Measurements from ENCODE around the gene ARIH2. TPM values are rescaled to one million over a fixed set of nuclear protein-coding genes. Genes with fewer than 3 reads are reported as not detected.

The ARIH2 gene
- total RNA-seq, 1 experiment from 2014 or later: 122 TPM

DNA sequence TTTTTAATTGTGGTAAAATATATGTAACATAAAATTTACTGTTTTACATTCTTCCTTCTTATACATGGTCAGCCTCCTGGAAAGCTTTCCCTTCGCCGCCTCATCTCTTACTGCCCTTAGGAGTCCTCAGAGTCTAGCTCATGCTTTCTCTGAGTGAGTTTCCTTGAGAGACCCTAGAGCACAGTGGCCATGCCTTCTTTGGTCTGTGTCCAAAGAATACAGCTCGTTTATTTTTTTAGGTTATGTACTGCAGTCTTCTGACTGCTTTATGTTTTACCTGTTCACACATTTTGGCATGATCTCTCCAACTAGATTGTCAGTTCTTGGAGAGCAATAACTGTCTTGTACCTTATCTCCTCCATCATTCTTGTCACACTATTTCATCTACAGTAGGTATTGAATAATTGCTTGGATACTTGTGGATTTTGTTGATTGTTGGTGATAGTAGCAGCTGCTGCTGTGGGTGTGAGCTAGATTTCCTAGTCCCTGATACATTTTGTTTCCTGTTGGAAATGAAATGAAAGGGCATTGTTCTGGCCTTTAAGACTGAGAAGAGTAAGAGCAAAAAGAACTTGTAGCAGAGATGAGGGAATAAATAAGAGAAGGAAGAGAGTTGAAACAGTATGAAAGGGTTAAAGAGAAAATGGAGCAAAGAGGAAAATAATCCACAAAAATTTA lies 10.9 kb downstream of the ARIH2 start:
- H3K14ac ChIP-seq (ENCODE audit: insufficient read depth, low read length): no peak overlapping the region
- no peak overlapping the region for H3K4ac ChIP-seq (ENCODE audit: low read depth, low read length)
- no peaks in the 10 kb centered on the region for H3K9me3 ChIP-seq (ENCODE audit: control insufficient read depth, low read depth, low read length)
- H3K23me2 ChIP-seq (ENCODE audit: insufficient read length, low read depth, low read length, poor library complexity, severe bottlenecking): peaks cover 3% of the 10 kb centered on the region
- no peak overlapping the region for H2BK20ac ChIP-seq (ENCODE audit: low read depth, low read length, poor library complexity, severe bottlenecking)
- no peak overlapping the region for H3T11ph ChIP-seq (ENCODE audit: low read length)
- H3K27ac ChIP-seq (ENCODE audit: insufficient read length, low read depth, low read length): no peak overlapping the region
- peak overlapping the region in 1 of 3 experiments; percentile 4; a peak in 1 of 7 replicates for H3K27ac Mint-ChIP-seq
- no CpG with 5 or more reads among the region's 3 CpGs for WGBS (ENCODE audit: extremely low coverage, insufficient read length, low lambda C conversion rate)
- H2AK5ac ChIP-seq (ENCODE audit: insufficient read length, low read length): no peak overlapping the region
- no peaks in the 10 kb centered on the region for H4K20me1 ChIP-seq (ENCODE audit: control insufficient read depth, insufficient read depth, insufficient read length)
- H3K9me3 Mint-ChIP-seq: no peaks in the 10 kb centered on the region
- H3K79me1 ChIP-seq (ENCODE audit: insufficient read depth, low read depth, low read length, poor library complexity, severe bottlenecking): peaks cover 24% of the 10 kb centered on the region
- H3K79me2 ChIP-seq (ENCODE audit: insufficient read depth, low read length): peaks cover 19% of the 10 kb centered on the region; the same call in 1 of the 2 replicates
- H3K4me1 ChIP-seq (ENCODE audit: insufficient read depth, low read length): no peaks in the 10 kb centered on the region
- H3K56ac ChIP-seq (ENCODE audit: insufficient read length, low read depth, low read length): no peak overlapping the region
- H4K91ac ChIP-seq (ENCODE audit: insufficient read length, low read depth, low read length): no peak overlapping the region
- no peak overlapping the region for H3K4me2 ChIP-seq (ENCODE audit: insufficient read depth, insufficient read length, low read length)
- DNase-seq: no peak
- no peaks in the 10 kb centered on the region for H3K27me3 Mint-ChIP-seq (ENCODE audit: low read depth)
- H3K23ac ChIP-seq (ENCODE audit: insufficient read length, low read depth, low read length): no peak overlapping the region
- H2BK12ac ChIP-seq (ENCODE audit: insufficient read length, low read depth, low read length): no peak overlapping the region
- H3K36me3 Mint-ChIP-seq (ENCODE audit: insufficient read depth in 1 of 3, low read depth in 3 of 3): peaks cover 49 to 85% (median 69%) of the 10 kb centered on the region in 3 experiments
- H4K8ac ChIP-seq (replicated peaks; ENCODE audit: insufficient read length, low read depth, low read length): no peak overlapping the region
- H3K18ac ChIP-seq (ENCODE audit: insufficient read length, low read depth, low read length): no peak overlapping the region
- no peaks in the 10 kb centered on the region for H3K27me3 ChIP-seq (ENCODE audit: insufficient read depth, low read length)
- H2BK15ac ChIP-seq (ENCODE audit: low read depth, low read length): no peak overlapping the region
- TF ChIP-seq, protein P1, sequence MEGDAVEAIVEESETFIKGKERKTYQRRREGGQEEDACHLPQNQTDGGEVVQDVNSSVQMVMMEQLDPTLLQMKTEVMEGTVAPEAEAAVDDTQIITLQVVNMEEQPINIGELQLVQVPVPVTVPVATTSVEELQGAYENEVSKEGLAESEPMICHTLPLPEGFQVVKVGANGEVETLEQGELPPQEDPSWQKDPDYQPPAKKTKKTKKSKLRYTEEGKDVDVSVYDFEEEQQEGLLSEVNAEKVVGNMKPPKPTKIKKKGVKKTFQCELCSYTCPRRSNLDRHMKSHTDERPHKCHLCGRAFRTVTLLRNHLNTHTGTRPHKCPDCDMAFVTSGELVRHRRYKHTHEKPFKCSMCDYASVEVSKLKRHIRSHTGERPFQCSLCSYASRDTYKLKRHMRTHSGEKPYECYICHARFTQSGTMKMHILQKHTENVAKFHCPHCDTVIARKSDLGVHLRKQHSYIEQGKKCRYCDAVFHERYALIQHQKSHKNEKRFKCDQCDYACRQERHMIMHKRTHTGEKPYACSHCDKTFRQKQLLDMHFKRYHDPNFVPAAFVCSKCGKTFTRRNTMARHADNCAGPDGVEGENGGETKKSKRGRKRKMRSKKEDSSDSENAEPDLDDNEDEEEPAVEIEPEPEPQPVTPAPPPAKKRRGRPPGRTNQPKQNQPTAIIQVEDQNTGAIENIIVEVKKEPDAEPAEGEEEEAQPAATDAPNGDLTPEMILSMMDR (conservative IDR thresholded peaks at IDR 0.05): no peak
- H4K5ac ChIP-seq (ENCODE audit: insufficient read length, low read depth, low read length): no peak overlapping the region
- no peak overlapping the region for H3K9ac ChIP-seq (ENCODE audit: extremely low read depth, insufficient read length, low read length)
- H2AFZ ChIP-seq (ENCODE audit: low read length): no peak overlapping the region
- H2BK5ac ChIP-seq (ENCODE audit: insufficient read length, low read length): no peak overlapping the region
- H3K4me3 Mint-ChIP-seq: no peak overlapping the region
- no peak overlapping the region for H2BK120ac ChIP-seq (ENCODE audit: low read depth, low read length, poor library complexity, severe bottlenecking)
- H3K4me1 Mint-ChIP-seq: no peaks in the 10 kb centered on the region
